ENCODE measurements around the gene FAM118A. TPM values are rescaled to one million over a fixed set of nuclear protein-coding genes. Genes with fewer than 3 reads are reported as not detected.
"Not testable (repeated sequence)": the region's sequence is repeated elsewhere in the genome, so short reads cannot be mapped to it uniquely, and the experiment has no call there.

FAM118A gene
- total and polyA plus RNA-seq, 2 of the 8 experiments (the other 6 are each of a cell fraction or from before 2014, with no cell fraction given): 8.5 to 18.6 TPM

DNA sequence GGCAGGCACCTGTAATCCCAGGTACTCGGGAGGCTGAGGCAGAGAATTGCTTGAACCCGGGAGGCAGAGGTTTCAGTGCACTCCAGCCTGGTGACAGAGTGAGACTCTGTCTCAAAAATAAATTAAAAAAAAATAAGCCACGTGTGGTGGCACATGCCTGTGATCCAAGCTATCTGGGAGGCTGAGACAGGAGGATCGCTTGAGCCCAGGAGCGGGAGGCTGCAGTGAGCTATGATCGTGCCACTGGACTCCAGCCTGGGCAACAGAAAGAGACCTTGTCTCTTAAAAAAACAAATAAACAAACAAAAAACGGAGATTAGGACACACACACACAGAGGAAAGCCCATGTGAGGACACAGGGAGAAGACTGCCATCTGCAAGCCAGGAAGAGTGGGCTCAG is 32.0 kb upstream of the FAM118A start:
- H3K56ac ChIP-seq (replicated peaks; ENCODE audit: insufficient read length, low read depth, low read length); DNase-seq (ENCODE audit: low read depth in 1 of 2, low spot score in 2 of 2); H3K4ac ChIP-seq (replicated peaks; ENCODE audit: insufficient read length, low read depth, low read length); H3K9ac ChIP-seq (replicated peaks in 1 of 4; ENCODE audit: extremely low read depth in 1 of 4, low read depth in 3 of 4, low read length in 3 of 4); H3K79me2 ChIP-seq (ENCODE audit: control insufficient read depth in 1 of 2, insufficient read depth in 2 of 2, low read length in 2 of 2); H3K79me1 ChIP-seq (ENCODE audit: low read depth, low read length); H2AK5ac ChIP-seq (ENCODE audit: low read depth, low read length); H2AFZ ChIP-seq (ENCODE audit: low read length); H3K27me3 ChIP-seq (replicated peaks in 1 of 4; ENCODE audit: control insufficient read depth in 3 of 4, extremely low read depth in 1 of 4, insufficient read depth in 3 of 4, low read length in 3 of 4); H2BK12ac ChIP-seq (ENCODE audit: low read depth, low read length); H3K4me1 ChIP-seq (replicated peaks in 1 of 4; ENCODE audit: control insufficient read depth in 3 of 4, insufficient read depth in 4 of 4, low read length in 3 of 4); H3K4me3 ChIP-seq (ENCODE audit: extremely low read depth in 1 of 4, insufficient read depth in 2 of 4, low read depth in 3 of 4, low read length in 4 of 4); H4K8ac ChIP-seq (ENCODE audit: extremely low read depth, insufficient read depth, low read length); H3K36me3 ChIP-seq (ENCODE audit: control insufficient read depth in 2 of 4, insufficient read depth in 4 of 4, low read length in 3 of 4); H3K9me3 ChIP-seq (ENCODE audit: insufficient read depth in 2 of 2, low read depth in 1 of 2, low read length in 1 of 2); H4K91ac ChIP-seq (replicated peaks; ENCODE audit: insufficient read length, low read length); H2BK15ac ChIP-seq (ENCODE audit: low read length); H2BK120ac ChIP-seq (replicated peaks; ENCODE audit: low read depth, low read length); H3K23ac ChIP-seq (ENCODE audit: insufficient read length); H3K4me2 ChIP-seq (ENCODE audit: insufficient read depth in 1 of 2, low read depth in 2 of 2, low read length in 2 of 2); H4K20me1 ChIP-seq (replicated peaks in 1 of 2; ENCODE audit: control insufficient read depth in 1 of 2, insufficient read depth in 2 of 2, low read length in 2 of 2); FAIRE-seq; H3K23me2 ChIP-seq (ENCODE audit: low read depth, low read length); H2BK5ac ChIP-seq (ENCODE audit: low read depth, low read length); H3K14ac ChIP-seq (ENCODE audit: insufficient read length); H4K5ac ChIP-seq (ENCODE audit: insufficient read length, low read depth, low read length); H2BK20ac ChIP-seq (ENCODE audit: low read length); H3K27ac ChIP-seq (ENCODE audit: low read depth, low read length); H3K18ac ChIP-seq (ENCODE audit: extremely low read depth, low read length): not testable (repeated sequence)
- WGBS, 2 experiments (ENCODE audit: extremely low coverage in 1 of 2, insufficient coverage in 1 of 2, insufficient read length in 1 of 2, insufficient replicate concordance in 2 of 2, low coverage in 1 of 2, low lambda C conversion rate in 2 of 2, missing lambda C conversion rate in 1 of 2): 92% methylated on average over 7 of the region's 7 CpGs; no CpG with 5 or more reads in 1 of the 2 experiments
- CTCF ChIA-PET (ENCODE audit: partially characterized antibody): interaction anchor here (0.6 to 1.1 kb wide), 7 partner anchors 28 to 1195 kb away, joined by 3 read pairs; no protein-coding TSS in a partner anchor
- POLR2A ChIA-PET (ENCODE audit: partially characterized antibody): interaction anchor here (0.6 kb wide), 1 partner anchor 124 kb away, joined by 3 read pairs; no protein-coding TSS in a partner anchor
